SIG-M5 (cell line): ENCODE data around the gene PADI2.

Experiments
- DNase-seq: peaks from one replicate; lab custom pipeline; 2025; lab: John Stamatoyannopoulos, UW

PADI2 gene

GRCh38 chr1:17112496-17113236 is 6.6 kb downstream of the PADI2 start:
- DNase-seq = no peak

GRCh38 chr1:17112076-17112475 is 7.2 kb downstream of the PADI2 start:
- DNase-seq = no peak

- no peak for DNase-seq
Observed at GRCh38 chr1:17110555-17110926, 8.7 kb downstream of the PADI2 start.

GRCh38 chr1:17109892-17110554 is 9.2 kb downstream of the PADI2 start:
- DNase-seq = no peak

GRCh38 chr1:17108786-17109185 is 10.5 kb downstream of the PADI2 start:
- DNase-seq = no peak

GRCh38 chr1:17108360-17108759 is 10.9 kb downstream of the PADI2 start:
- no peak for DNase-seq

- no peak for DNase-seq
Observed at GRCh38 chr1:17104782-17105181, 14.5 kb downstream of the PADI2 start.

- no peak for DNase-seq
Observed at GRCh38 chr1:17102232-17102631, 17.0 kb downstream of the PADI2 start.

GRCh38 chr1:17101261-17101660 is 18.0 kb downstream of the PADI2 start:
- no peak for DNase-seq

- DNase-seq = no peak
Observed at GRCh38 chr1:17099616-17100340, 19.5 kb downstream of the PADI2 start.

GRCh38 chr1:17098446-17099317 is 20.6 kb downstream of the PADI2 start:
- DNase-seq = no peak

GRCh38 chr1:17097787-17098186 is 21.5 kb downstream of the PADI2 start:
- DNase-seq = no peak

GRCh38 chr1:17097147-17097546 is 22.1 kb downstream of the PADI2 start:
- no peak for DNase-seq

- DNase-seq = no peak
Observed at GRCh38 chr1:17096584-17096983, 22.7 kb downstream of the PADI2 start.

- DNase-seq = no peak
Observed at GRCh38 chr1:17095141-17095540, 24.1 kb downstream of the PADI2 start.

- no peak for DNase-seq
Observed at GRCh38 chr1:17094664-17095063, 24.6 kb downstream of the PADI2 start.

GRCh38 chr1:17093822-17094393 is 25.3 kb downstream of the PADI2 start:
- no peak for DNase-seq

- DNase-seq = no peak
Observed at GRCh38 chr1:17091252-17091651, 28.0 kb downstream of the PADI2 start.

GRCh38 chr1:17089506-17089905 is 29.7 kb downstream of the PADI2 start:
- DNase-seq = no peak

GRCh38 chr1:17086751-17087150 is 32.5 kb downstream of the PADI2 start:
- DNase-seq = no peak

- no peak for DNase-seq
Observed at GRCh38 chr1:17084787-17085186, 34.5 kb downstream of the PADI2 start.

- DNase-seq = no peak
Observed at GRCh38 chr1:17082761-17083160, 36.5 kb downstream of the PADI2 start.
